Activated CD8-positive, alpha-beta T cell treated with anti-CD3 and anti-CD28 coated beads for 36 hours (primary cell): ENCODE measurements around the gene PLXNB3. TPM values are rescaled to one million over a fixed set of nuclear protein-coding genes. Genes with fewer than 3 reads are reported as not detected.

ENCODE experiments used
- ATAC-seq: fragments of 200-7000 bp; cut with Tn5 transposase; one replicate; pipeline ENCODE4 v1.10.0; 2021; ENCODE audit warnings: mild to moderate bottlenecking, moderate library complexity
- CTCF ChIA-PET: fragments of 350-600 bp; sonication (Branson Sonifier 250); formaldehyde crosslinking; loops from one replicate; lab custom pipeline; 2021; ENCODE audit warnings: antibody characterized with exemption; lab: Charles Lee
- POLR2A ChIA-PET: fragments of 350-600 bp; sonication (Branson Sonifier 250); formaldehyde crosslinking; loops from one replicate; lab custom pipeline; 2021; ENCODE audit warnings: antibody characterized with exemption; lab: Charles Lee
- DNase-seq: peaks from one replicate; pipeline ENCODE4 v3.0.0-alpha.2; 2020
- H3K27ac Mint-ChIP-seq: one replicate; pipeline ENCODE4 v1.8.0; 2021; ENCODE audit warnings: mild to moderate bottlenecking, mixed read lengths
- H3K27me3 Mint-ChIP-seq: one replicate; pipeline ENCODE4 v1.8.0; 2021; ENCODE audit warnings: mixed read lengths
- H3K36me3 Mint-ChIP-seq: one replicate; pipeline ENCODE4 v1.8.0; 2021; ENCODE audit warnings: low read depth, mixed read lengths
- H3K4me1 Mint-ChIP-seq: one replicate; pipeline ENCODE4 v1.8.0; 2021; ENCODE audit warnings: low read depth, mixed read lengths
- H3K4me3 Mint-ChIP-seq: one replicate; pipeline ENCODE4 v1.8.0; 2021; ENCODE audit warnings: mild to moderate bottlenecking, moderate library complexity, mixed read lengths
- H3K9me3 Mint-ChIP-seq: one replicate; pipeline ENCODE4 v1.8.0; 2021; ENCODE audit warnings: mixed read lengths
- CTCF ChIP-seq: fragments of 200-600 bp; IDR thresholded peaks from one replicate; pipeline ENCODE4 v1.8.0; 2022; ENCODE audit warnings: antibody characterized with exemption, mild to moderate bottlenecking
- intact Hi-C: fragments of 100-400 bp; cut with micrococcal nuclease; formaldehyde crosslinking; loops from one replicate; pipeline ENCODE4 v1.10.0; 2022
- total RNA-seq, 2 experiments: library from RNA; stranded (reverse); gene quantifications; one replicate each; pipeline ENCODE4 v1.2.3, GENCODE V29; 2021

PLXNB3 gene
- total RNA-seq, 2 experiments from 2014 or later, result 7.7 to 8.2 TPM

GRCh38 chrX:153722704-153723350 lies 41.2 kb upstream of the PLXNB3 start:
- intact Hi-C loops, result no loop called here
- ChIA-PET CTCF (interaction anchor here (1.6 kb wide), 1 partner anchor 13 kb away, joined by 4 read pairs; no protein-coding TSS in a partner anchor), POLR2A (interaction anchor here (0.8 kb wide), 1 partner anchor 14 kb away, joined by 3 read pairs; no protein-coding TSS in a partner anchor)
- no peak for TF ChIP-seq CTCF
- Mint-ChIP-seq H3K4me3 (peak overlapping the region; percentile 89), H3K36me3 (peaks cover 26% of the 10 kb centered on the region), H3K27me3 (no peaks in the 10 kb centered on the region), H3K4me1 (peaks cover 25% of the 10 kb centered on the region), H3K9me3 (no peaks in the 10 kb centered on the region), H3K27ac (peak overlapping the region; percentile 88)
- DNase-seq (no peak), ATAC-seq (no peak)

GRCh38 chrX:153723351-153724251 lies 40.4 kb upstream of the PLXNB3 start:
- POLR2A ChIA-PET, result interaction anchor here (0.8 kb wide), 1 partner anchor 14 kb away, joined by 3 read pairs; no protein-coding TSS in a partner anchor
- intact Hi-C loops, result no loop called here
- peaks cover 26% of the 10 kb centered on the region for H3K36me3 Mint-ChIP-seq
- peak; percentile 18 for ATAC-seq
- TF ChIP-seq CTCF, result no peak
- H3K27ac Mint-ChIP-seq, result peak overlapping the region; percentile 88
- H3K4me1 Mint-ChIP-seq, result peaks cover 26% of the 10 kb centered on the region
- no peaks in the 10 kb centered on the region for H3K27me3 Mint-ChIP-seq
- DNase-seq, result peak; percentile 73
- CTCF ChIA-PET, result interaction anchor here (0.7 to 1.6 kb wide), 2 partner anchors 8 to 14 kb away, joined by 4 read pairs; no protein-coding TSS in a partner anchor
- H3K4me3 Mint-ChIP-seq, result peak overlapping the region; percentile 89
- no peaks in the 10 kb centered on the region for H3K9me3 Mint-ChIP-seq

GRCh38 chrX:153724252-153725038 lies 39.6 kb upstream of the PLXNB3 start, which contains the start of the genes ABCD1 and BCAP31:
ABCD1 (plus strand) TSS chrX:153724856; CDS start chrX:153725267, 411 bp downstream.
BCAP31 (minus strand) TSS chrX:153724387; CDS start chrX:153723244, 1,143 bp downstream.
- intact Hi-C loops, result no loop called here
- Mint-ChIP-seq H3K27me3 (no peaks in the 10 kb centered on the region), H3K4me3 (peak within 1 kb of the TSS; percentile 89), H3K4me1 (peaks cover 23% of the 10 kb centered on the region), H3K36me3 (peaks cover 20% of the 10 kb centered on the region), H3K27ac (peak within 1 kb of the TSS; percentile 88), H3K9me3 (no peaks in the 10 kb centered on the region)
- TF ChIP-seq CTCF, result no peak
- CTCF ChIA-PET, result interaction anchor here (0.7 kb wide), 1 partner anchor 9 kb away, joined by 4 read pairs; no protein-coding TSS in a partner anchor
- ATAC-seq (peak; percentile 85), DNase-seq (peak; percentile 89)
- POLR2A ChIA-PET, result no interaction called here

GRCh38 chrX:153725039-153725831 lies 38.8 kb upstream of the PLXNB3 start:
- ATAC-seq (peak; percentile 1), DNase-seq (peak; percentile 27)
- Mint-ChIP-seq H3K27me3 (no peaks in the 10 kb centered on the region), H3K4me1 (peaks cover 19% of the 10 kb centered on the region), H3K36me3 (peaks cover 18% of the 10 kb centered on the region), H3K4me3 (peak overlapping the region; percentile 65), H3K27ac (no peak overlapping the region), H3K9me3 (no peaks in the 10 kb centered on the region)
- TF ChIP-seq CTCF, result no peak
- ChIA-PET CTCF (no interaction called here), POLR2A (interaction anchor here (1.2 kb wide), 1 partner anchor 69 kb away, joined by 3 read pairs; the partner anchor contains the start of genes IDH3G and SSR4)
- intact Hi-C loops, result no loop called here
